GM19023 (cell line): ENCODE results near the gene PPP2R5E.

Experiments used
- ATAC-seq: cut with Tn5 transposase; IDR thresholded peaks from one replicate; pipeline ENCODE4 v1.9.1; 2021; ENCODE audit warnings: mild to moderate bottlenecking, moderate library complexity; ENCODE audit not compliant: unreplicated experiment

Gene PPP2R5E

DNA sequence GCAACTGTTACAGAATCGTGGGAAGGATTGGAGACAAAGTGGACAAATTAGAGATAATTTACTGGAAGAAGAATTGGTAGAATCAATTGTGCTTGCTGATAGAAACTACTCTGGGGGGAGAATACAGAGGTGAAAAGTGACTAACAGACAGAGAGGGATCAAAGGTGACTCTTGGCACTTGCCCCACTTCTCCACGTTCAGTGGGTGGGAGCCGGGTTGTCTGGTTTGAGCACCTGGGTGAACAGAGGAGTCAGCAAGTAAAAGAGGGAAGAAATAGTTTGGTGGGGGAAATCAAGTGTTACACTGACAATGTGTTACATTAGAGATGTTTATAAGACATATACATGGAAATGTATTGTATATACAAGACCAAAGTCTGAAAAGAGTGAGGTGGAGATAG is 69.1 kb downstream of the PPP2R5E start:
- ATAC-seq = no peak

DNA sequence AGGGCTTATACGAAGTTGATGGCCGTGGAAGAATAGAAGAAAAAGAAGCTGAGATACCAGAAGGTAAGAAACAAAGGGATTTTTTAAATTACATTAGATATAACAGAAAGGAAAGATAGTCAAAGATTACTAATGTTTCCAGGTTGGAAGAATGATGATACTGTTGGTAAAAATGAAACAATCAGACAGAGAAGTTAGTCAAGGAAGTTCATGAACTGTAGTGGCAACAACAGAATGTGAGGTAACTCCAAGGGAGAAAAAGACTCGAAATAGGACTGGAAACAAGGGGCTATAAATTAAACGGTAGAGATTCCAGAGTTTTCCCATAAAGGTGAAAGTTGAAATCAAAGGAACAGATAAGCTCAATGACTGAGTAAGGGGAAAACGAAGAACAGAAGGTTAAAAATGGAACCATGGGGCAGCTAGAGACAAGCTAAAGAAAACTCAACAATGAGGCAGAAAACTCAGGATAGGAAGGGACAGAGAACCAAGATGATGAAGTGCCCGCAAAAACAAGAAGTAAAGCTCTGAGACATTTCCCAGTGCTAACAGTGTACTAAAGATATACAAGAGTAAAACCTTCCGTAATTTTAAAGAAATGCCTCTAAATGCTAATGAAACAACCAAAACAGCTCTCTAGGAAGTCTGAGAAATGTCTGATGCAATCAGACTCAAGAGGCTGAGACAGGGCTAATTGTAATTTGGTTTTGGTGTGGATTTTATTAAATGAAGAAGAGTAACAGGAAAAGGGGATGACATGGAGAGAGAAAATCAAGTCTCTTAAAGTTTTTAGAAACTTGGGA is 70.0 kb downstream of the PPP2R5E start:
- no peak for ATAC-seq

DNA sequence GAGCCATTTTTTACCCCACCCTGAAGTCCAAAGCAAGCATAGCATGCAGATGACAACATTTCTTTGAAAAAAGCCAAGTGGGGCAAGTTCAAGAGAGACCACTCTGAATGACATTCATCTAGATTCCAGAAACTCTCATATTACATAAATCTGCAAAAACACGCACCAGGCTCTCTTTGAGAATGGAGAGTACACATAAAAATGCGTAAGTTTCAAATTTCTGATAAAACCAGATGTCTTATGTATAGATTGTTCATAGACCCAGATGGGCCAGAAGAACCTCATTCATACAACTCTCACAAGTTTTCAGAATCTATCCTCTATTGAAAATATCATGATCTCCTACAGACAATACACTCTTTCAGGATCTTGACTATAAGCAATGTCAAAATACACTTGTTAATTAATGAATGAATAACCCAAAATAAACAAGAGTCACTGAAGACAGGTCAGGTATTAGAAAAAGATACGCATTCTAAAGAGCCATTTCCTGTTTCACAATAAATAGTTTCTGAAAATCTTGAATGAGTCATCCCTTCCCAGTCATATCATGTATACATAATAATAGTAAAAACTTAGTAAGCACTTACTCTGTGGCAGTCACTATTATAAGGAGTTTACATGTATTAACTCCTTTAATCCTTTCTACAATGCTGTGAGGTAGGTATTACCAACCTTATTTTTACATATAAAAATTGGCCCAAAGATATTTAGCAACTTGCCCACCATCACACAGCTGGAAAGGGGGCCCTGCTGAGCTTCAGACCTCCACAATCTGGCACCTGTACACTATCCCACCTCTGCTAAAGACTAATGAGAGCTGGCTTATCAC is 72.0 kb downstream of the PPP2R5E start:
- peak; percentile 83 for ATAC-seq

- no peak for ATAC-seq
Measured at GRCh38 chr14:63468294-63468693, 74.9 kb downstream of the PPP2R5E start.

- ATAC-seq = no peak
Measured at GRCh38 chr14:63467440-63468072, 75.6 kb downstream of the PPP2R5E start.

DNA sequence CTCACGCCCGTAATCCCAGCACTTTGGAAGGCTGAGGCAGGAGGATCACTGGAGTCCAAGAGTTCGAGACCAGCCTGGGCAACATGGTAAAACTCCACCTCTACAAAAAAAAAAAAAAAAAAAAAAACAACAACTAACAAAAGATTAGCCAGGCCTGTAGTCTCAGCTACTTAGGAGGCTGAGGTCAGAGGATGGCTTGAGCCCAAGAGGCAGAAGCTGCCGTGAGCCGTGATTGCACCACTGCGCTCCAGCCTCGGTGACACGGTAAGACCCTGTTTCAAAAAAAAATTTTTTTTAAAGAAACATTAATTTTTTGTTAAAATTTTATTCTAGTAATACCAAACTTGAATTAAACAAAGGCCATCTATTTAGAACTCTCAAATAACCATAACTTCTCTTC is 77.8 kb downstream of the PPP2R5E start:
- no peak for ATAC-seq

DNA sequence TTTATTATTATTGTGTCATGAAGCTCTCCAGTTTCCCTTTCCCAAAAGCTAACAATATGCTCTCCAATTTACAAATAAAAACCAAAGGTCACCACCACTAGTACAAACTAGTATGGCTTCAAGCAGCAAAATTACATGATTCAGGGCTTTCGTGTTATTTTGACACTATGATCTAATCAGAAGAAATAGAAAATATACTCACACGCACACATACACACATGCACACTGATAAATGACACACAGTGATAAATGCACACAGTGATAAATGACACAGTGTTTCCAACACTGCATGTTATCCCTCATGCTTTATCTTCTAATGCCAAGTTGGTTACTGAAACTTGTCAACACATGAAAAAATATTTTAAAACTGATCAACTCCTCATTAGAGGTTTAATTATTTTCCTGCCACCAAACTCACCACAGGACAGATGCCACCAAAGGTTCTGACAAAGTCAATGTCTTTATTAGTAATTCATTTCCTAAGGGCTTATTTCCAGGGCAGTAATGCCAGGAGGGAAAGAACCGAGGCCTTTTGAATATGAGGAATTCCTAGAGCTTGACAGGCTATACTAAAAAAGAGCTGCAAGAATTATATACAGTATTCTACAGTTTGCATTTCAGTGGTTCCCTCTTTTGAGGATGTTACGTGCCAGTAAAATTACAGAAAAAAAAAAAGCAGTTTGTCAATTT is 82.4 kb downstream of the PPP2R5E start:
- no peak for ATAC-seq

DNA sequence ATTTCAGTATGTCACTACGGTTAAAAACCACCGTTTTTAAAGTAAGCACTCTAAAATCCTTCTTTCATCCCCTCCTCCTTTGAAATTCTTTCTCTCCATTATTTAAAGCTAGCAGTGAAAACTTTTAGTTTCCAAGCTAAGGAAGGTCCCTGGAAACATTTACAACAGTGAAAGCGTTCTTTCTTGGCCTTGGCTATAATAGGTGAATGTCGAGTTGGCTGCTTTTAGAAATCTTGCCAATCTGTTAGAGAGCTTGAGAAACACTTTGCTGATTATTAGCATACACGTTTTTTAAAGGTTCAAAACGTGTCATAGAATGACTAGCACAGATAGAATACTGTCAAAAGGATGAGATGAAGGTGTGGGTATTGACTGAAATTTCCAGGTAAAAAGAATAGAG is 83.4 kb downstream of the PPP2R5E start:
- ATAC-seq = no peak

DNA sequence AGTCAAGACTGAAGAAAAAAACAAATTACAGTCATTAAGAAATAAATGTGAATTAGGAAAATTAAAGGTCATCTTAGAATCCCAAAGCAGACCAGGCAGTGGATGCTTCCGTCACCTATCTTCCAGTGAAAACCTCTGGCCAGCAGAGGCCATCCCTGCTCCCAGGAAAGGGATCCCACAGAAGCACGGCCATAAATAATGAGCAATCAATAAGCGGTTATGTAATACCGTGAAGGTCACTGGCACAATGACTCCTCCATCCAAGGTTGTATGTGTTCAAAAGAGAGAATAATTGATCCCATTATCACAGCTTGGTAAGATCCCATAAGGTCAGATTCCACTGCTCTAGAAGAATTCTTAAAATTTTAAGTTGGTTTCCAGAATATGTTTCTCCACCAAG is 85.7 kb downstream of the PPP2R5E start:
- ATAC-seq = no peak

- no peak for ATAC-seq
Measured at GRCh38 chr14:63454863-63455622, 88.1 kb downstream of the PPP2R5E start.

DNA sequence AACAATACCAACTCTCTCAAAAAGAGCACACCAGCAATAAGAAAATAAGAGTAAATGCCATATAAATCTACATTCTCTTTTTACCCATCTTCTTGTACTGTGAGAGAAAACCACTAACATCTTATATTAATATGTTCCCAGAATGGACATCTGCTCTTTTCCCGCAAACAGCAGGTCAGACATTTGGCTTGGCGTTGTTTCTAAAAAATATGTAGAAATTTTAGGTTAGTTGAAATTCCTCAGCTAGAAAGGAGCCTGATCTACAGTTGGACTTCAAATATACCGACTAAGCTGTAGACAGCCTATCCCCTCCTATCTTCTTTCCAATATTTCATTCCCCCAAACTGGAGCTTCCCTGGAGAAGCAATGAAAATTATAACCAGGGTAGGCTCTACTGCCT is 88.7 kb downstream of the PPP2R5E start:
- ATAC-seq = no peak

GRCh38 chr14:63453443-63453936 is 89.7 kb downstream of the PPP2R5E start:
- ATAC-seq = no peak

GRCh38 chr14:63452796-63453195 is 90.4 kb downstream of the PPP2R5E start:
- ATAC-seq = no peak

GRCh38 chr14:63448841-63449240 is 94.3 kb downstream of the PPP2R5E start:
- ATAC-seq = no peak

DNA sequence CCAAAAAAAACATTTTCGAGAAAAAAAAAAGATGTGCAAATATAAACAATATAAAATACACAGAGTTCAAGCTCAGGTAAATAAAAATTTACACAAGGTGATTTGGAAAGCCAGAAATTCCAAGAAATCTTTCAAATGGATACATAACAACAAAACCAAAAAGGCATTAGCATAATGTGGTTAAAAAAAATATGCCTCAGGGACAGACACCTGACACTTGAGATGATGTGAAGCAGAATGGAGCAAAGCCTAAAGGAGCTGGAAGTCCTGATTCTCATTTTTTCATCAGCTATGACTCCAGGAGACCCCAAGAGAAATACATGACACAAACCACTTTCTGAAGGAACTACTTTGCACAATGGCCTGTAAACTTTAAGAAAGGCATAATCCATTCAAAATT is 98.6 kb downstream of the PPP2R5E start:
- no peak for ATAC-seq

GRCh38 chr14:63443988-63444387 is 99.2 kb downstream of the PPP2R5E start:
- no peak for ATAC-seq

GRCh38 chr14:63443361-63443760 is 99.8 kb downstream of the PPP2R5E start:
- no peak for ATAC-seq

GRCh38 chr14:63438065-63438757 is 105.0 kb downstream of the PPP2R5E start:
- ATAC-seq = no peak

GRCh38 chr14:63436286-63437098 is 106.7 kb downstream of the PPP2R5E start:
- no peak for ATAC-seq
